B cell (primary cell): Measurements from ENCODE around the gene CCDC97. TPM values are rescaled to one million over a fixed set of nuclear protein-coding genes. Genes with fewer than 3 reads are reported as not detected.

Experiments used
- ATAC-seq: fragments of 200-7000 bp; cut with Tn5 transposase; one replicate; pipeline ENCODE4 v1.10.0; 2021; ENCODE audit warnings: low read depth, mild to moderate bottlenecking, moderate number of reproducible peaks, moderate library complexity
- CTCF ChIA-PET: fragments of 350-600 bp; sonication (Branson Sonifier 250); formaldehyde crosslinking; loops from one replicate; lab custom pipeline; 2021; ENCODE audit warnings: antibody characterized with exemption, inconsistent platforms; lab: Charles Lee
- POLR2A ChIA-PET: fragments of 350-600 bp; sonication (Branson Sonifier 250); formaldehyde crosslinking; loops from one replicate; lab custom pipeline; 2021; ENCODE audit warnings: antibody characterized with exemption; lab: Charles Lee
- DNase-seq: peaks from one replicate; pipeline ENCODE4 v3.0.0; 2013
- H2AFZ ChIP-seq: 2 replicates; pipeline ENCODE4 v1.6.1; 2012; ENCODE audit warnings: mild to moderate bottlenecking, low read depth, low read length; ENCODE audit not compliant: insufficient read depth, poor library complexity, severe bottlenecking
- H3K27ac ChIP-seq, 2 donors: 1 replicate in 1 of 2; 2 replicates in 1 of 2; pipeline ENCODE4 v1.5.1; 2012 to 2013; ENCODE audit warnings: low read length in 2 of 2, mild to moderate bottlenecking in 2 of 2, moderate library complexity in 1 of 2
- H3K27me3 ChIP-seq, 4 experiments: fragments of 200-600 bp in 1 of 4; sonication (generic) in 1 of 4; replicated peaks in 1 of 4; 1 replicate in 2 of 4; 2 replicates in 2 of 4; pipeline versions ENCODE4 v1.6.1 to v1.7.0; 2013 to 2016; ENCODE audit warnings: low read length in 3 of 4, mild to moderate bottlenecking in 2 of 4, mixed read lengths in 1 of 4, moderate library complexity in 1 of 4; ENCODE audit not compliant: insufficient read depth in 4 of 4, control insufficient read depth in 3 of 4; ENCODE audit errors: control extremely low read depth in 1 of 4
- H3K36me3 ChIP-seq, 2 experiments: replicated peaks in 1 of 2; 1 replicate in 1 of 2; 2 replicates in 1 of 2; pipeline versions ENCODE4 v1.6.1 to v1.7.1; 2013; ENCODE audit warnings: low read length in 1 of 2; ENCODE audit not compliant: insufficient read depth in 2 of 2, control insufficient read depth in 1 of 2; ENCODE audit errors: control extremely low read depth in 1 of 2, extremely low read depth in 1 of 2
- H3K4me1 ChIP-seq, 2 donors: fragments of 200-600 bp in 1 of 2; sonication (generic) in 1 of 2; 1 replicate in 1 of 2; 2 replicates in 1 of 2; pipeline versions ENCODE4 v1.5.1 to v1.6.1; 2013 to 2017; ENCODE audit warnings: low read length in 2 of 2; ENCODE audit not compliant: control insufficient read depth in 2 of 2, insufficient read depth in 2 of 2
- H3K4me2 ChIP-seq: replicated peaks from 2 replicates; pipeline ENCODE3; 2012; ENCODE audit warnings: mild to moderate bottlenecking, low read depth, low read length; ENCODE audit not compliant: poor library complexity, severe bottlenecking
- H3K4me3 ChIP-seq, 5 experiments: fragments of 200-600 bp in 1 of 5; sonication (generic) in 1 of 5; 1 replicate in 3 of 5; 2 replicates in 2 of 5; pipeline versions ENCODE4 v1.5.1 to v1.7.0; 2011 to 2016; ENCODE audit warnings: low read length in 4 of 5, mild to moderate bottlenecking in 4 of 5, low read depth in 2 of 5, control low read depth in 1 of 5, moderate library complexity in 1 of 5; ENCODE audit not compliant: insufficient read depth in 1 of 5; ENCODE audit errors: control extremely low read depth in 1 of 5, extremely low read depth in 1 of 5
- H3K79me2 ChIP-seq: fragments of 200-600 bp; sonication (generic); one replicate; pipeline ENCODE4 v1.6.0; 2016; ENCODE audit warnings: low read length; ENCODE audit not compliant: control insufficient read depth, insufficient read depth
- H3K9ac ChIP-seq: fragments of 200-600 bp; sonication (generic); 2 replicates; pipeline ENCODE4 v1.6.1; 2017; ENCODE audit warnings: mild to moderate bottlenecking, low read length, moderate library complexity
- H3K9me3 ChIP-seq, 3 donors: one replicate each; pipeline versions ENCODE4 v1.6.1 to v1.7.1; 2013; ENCODE audit warnings: low read length in 2 of 3; ENCODE audit not compliant: control insufficient read depth in 2 of 3, insufficient read depth in 1 of 3; ENCODE audit errors: control extremely low read depth in 1 of 3
- H4K20me1 ChIP-seq: 2 replicates; pipeline ENCODE4 v1.6.0; 2012; ENCODE audit warnings: mild to moderate bottlenecking, low read length; ENCODE audit not compliant: insufficient read depth, control insufficient read depth, poor library complexity, severe bottlenecking
- H3K27ac Mint-ChIP-seq: one replicate; pipeline ENCODE4 v1.8.0; 2021; ENCODE audit warnings: mixed read lengths
- H3K27me3 Mint-ChIP-seq: one replicate; pipeline ENCODE4 v1.8.0; 2021; ENCODE audit warnings: mixed read lengths
- H3K4me1 Mint-ChIP-seq: one replicate; pipeline ENCODE4 v1.8.0; 2021; ENCODE audit warnings: mixed read lengths
- H3K4me3 Mint-ChIP-seq: one replicate; pipeline ENCODE4 v1.8.0; 2021; ENCODE audit warnings: mixed read lengths
- H3K9me3 Mint-ChIP-seq: one replicate; pipeline ENCODE4 v1.8.0; 2022; ENCODE audit warnings: mixed read lengths; ENCODE audit not compliant: insufficient read depth
- EZH2 ChIP-seq: IDR thresholded peaks from 2 replicates; pipeline ENCODE4 v1.6.1; 2012; ENCODE audit warnings: borderline replicate concordance, low read depth, mild to moderate bottlenecking, moderate library complexity, low read length; ENCODE audit not compliant: insufficient read depth, poor library complexity, severe bottlenecking
- WGBS: methylation state at CpG from one replicate; pipeline ENCODE4 v1.1.5; 2013; ENCODE audit warnings: missing lambda C conversion rate; ENCODE audit not compliant: insufficient coverage; 5-methylcytosine and 5-hydroxymethylcytosine counted together
- intact Hi-C: fragments of 100-400 bp; cut with micrococcal nuclease; formaldehyde crosslinking; loops from one replicate; pipeline ENCODE4 v1.10.0; 2022
- polyA plus RNA-seq: library from polyadenylated mRNA; depleted of rRNA; stranded (reverse); fragments of >200 nt; gene quantifications from 2 replicates; pipeline ENCODE4 v1.2.3, GENCODE V29; 2012
- total RNA-seq, 2 donors: library from RNA; stranded (reverse); fragments of 120-200 nt in 1 of 2; gene quantifications; 1 replicate in 1 of 2; 2 replicates in 1 of 2; pipeline versions ENCODE4 v1.2.3 to v1.2.4, GENCODE V29; 2013 to 2022
- TF ChIP-seq, protein P1 (sequence below): fragments of 200-600 bp; IDR thresholded peaks from one replicate; pipeline ENCODE4 v1.8.0; 2022; ENCODE audit warnings: antibody characterized with exemption, mild to moderate bottlenecking

The CCDC97 gene
- total and polyA plus RNA-seq, 2 donors (not counting 1 experiment from before 2014, with no cell fraction given): 16.3 to 68.3 TPM

DNA sequence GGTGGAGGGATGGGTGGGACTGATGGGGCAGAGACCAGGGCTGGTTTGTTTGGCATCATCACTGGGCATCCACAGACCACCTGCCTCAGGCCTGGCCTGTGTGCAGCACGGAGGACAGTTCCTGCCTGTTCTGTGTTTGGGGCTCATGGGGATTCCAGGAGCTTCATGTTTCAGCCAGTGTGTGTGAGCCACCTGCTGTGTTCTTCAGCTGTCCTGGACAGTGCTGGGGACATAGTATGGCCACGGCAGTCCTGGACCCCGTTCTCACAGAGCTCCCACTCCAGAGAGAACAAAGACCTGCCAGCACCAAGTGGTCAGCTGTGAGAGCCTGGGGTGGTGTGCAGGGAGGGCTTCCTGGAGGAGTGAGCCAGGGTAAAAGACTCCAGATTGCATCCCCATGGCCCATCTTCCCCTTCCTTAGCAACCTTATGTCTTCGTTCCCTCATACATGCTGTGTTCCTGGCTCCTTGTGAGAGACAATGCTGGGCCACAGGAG lies 2.0 kb upstream of the CCDC97 start:
- peak overlapping the region; percentile 50 for H3K9ac ChIP-seq
- TF ChIP-seq, protein P1, sequence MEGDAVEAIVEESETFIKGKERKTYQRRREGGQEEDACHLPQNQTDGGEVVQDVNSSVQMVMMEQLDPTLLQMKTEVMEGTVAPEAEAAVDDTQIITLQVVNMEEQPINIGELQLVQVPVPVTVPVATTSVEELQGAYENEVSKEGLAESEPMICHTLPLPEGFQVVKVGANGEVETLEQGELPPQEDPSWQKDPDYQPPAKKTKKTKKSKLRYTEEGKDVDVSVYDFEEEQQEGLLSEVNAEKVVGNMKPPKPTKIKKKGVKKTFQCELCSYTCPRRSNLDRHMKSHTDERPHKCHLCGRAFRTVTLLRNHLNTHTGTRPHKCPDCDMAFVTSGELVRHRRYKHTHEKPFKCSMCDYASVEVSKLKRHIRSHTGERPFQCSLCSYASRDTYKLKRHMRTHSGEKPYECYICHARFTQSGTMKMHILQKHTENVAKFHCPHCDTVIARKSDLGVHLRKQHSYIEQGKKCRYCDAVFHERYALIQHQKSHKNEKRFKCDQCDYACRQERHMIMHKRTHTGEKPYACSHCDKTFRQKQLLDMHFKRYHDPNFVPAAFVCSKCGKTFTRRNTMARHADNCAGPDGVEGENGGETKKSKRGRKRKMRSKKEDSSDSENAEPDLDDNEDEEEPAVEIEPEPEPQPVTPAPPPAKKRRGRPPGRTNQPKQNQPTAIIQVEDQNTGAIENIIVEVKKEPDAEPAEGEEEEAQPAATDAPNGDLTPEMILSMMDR: no peak
- TF ChIP-seq EZH2: no peak
- H3K27ac ChIP-seq: peak overlapping the region; percentile 89 to 100
- peak overlapping the region; percentile 98 for H3K4me2 ChIP-seq
- no peaks in the 10 kb centered on the region for H3K27me3 ChIP-seq
- WGBS: 39% methylated on average over 3 of the region's 4 CpGs
- ChIA-PET CTCF (interaction anchor here (0.5 to 8.3 kb wide), 22 partner anchors 10 to 645 kb away, joined by 3 to 89 read pairs (median 5); partner anchors contain the start of genes B9D2, HNRNPUL1 and TGFB1), POLR2A (interaction anchor here (1.2 to 1.8 kb wide), 5 partner anchors 19 to 104 kb away, joined by 3 to 11 read pairs (median 4); partner anchors contain the start of genes HNRNPUL1 and TGFB1)
- peaks cover 7 to 50% of the 10 kb centered on the region in 2 experiments for H3K36me3 ChIP-seq
- intact Hi-C loops: loop anchor here (1.0 kb wide), 4 partner anchors 11 to 182 kb away; no protein-coding TSS in a partner anchor
- H3K4me1 ChIP-seq: peaks cover 64 to 83% of the 10 kb centered on the region in 2 donors
- no peaks in the 10 kb centered on the region for H3K27me3 Mint-ChIP-seq
- peak overlapping the region; percentile 48 for H2AFZ ChIP-seq
- peak overlapping the region; percentile 100 for H3K27ac Mint-ChIP-seq
- DNase-seq: no peak
- H3K9me3 ChIP-seq: no peaks in the 10 kb centered on the region
- H3K9me3 Mint-ChIP-seq: no peaks in the 10 kb centered on the region
- H3K4me3 Mint-ChIP-seq: peak overlapping the region; percentile 98
- ATAC-seq: no peak
- peaks cover 69% of the 10 kb centered on the region for H3K79me2 ChIP-seq
- H3K4me3 ChIP-seq: peak overlapping the region in 2 of 5 experiments; percentile 3 to 10
- peaks cover 67% of the 10 kb centered on the region for H3K4me1 Mint-ChIP-seq
- peaks cover 23% of the 10 kb centered on the region for H4K20me1 ChIP-seq
